Neural cell (in vitro differentiated cells): Measurements from ENCODE around the gene TUBGCP2. TPM values are rescaled to one million over a fixed set of nuclear protein-coding genes. Genes with fewer than 3 reads are reported as not detected.

Experiments
- H2AFZ ChIP-seq: fragments of 200-600, 300-800 bp; sonication (generic), shearing (Covaris generic); 2 replicates; pipeline ENCODE4 v1.6.0; 2014; ENCODE audit warnings: low read depth, mild to moderate bottlenecking, antibody characterized with exemption, low read length, moderate library complexity
- H3F3A ChIP-seq: fragments of 200-600 bp; shearing (Covaris generic); 2 replicates; pipeline ENCODE4 v1.6.1; 2016; ENCODE audit warnings: mild to moderate bottlenecking, moderate library complexity, mixed read lengths, antibody characterized with exemption, low read length; ENCODE audit not compliant: insufficient read depth, poor library complexity, severe bottlenecking
- H3K27ac ChIP-seq: fragments of 200-600, 300-800 bp; sonication (generic), shearing (Covaris generic); 2 replicates; pipeline ENCODE4 v1.5.1; 2014; ENCODE audit warnings: mild to moderate bottlenecking, low read length, moderate library complexity
- H3K27me3 ChIP-seq: fragments of 300-800, 200-600 bp; sonication (generic), shearing (Covaris generic); 2 replicates; pipeline ENCODE4 v1.6.0; 2014; ENCODE audit warnings: mild to moderate bottlenecking, low read depth, low read length, moderate library complexity; ENCODE audit not compliant: insufficient read depth
- H3K36me3 ChIP-seq: fragments of 300-800, 200-600 bp; sonication (generic), shearing (Covaris generic); 2 replicates; pipeline ENCODE4 v1.5.1; 2014; ENCODE audit warnings: mild to moderate bottlenecking, antibody characterized with exemption, low read length, moderate library complexity; ENCODE audit not compliant: insufficient read depth
- H3K4me2 ChIP-seq: fragments of 300-800, 200-600 bp; sonication (generic), shearing (Covaris generic); 2 replicates; pipeline ENCODE4 v1.6.0; 2014; ENCODE audit warnings: mild to moderate bottlenecking, low read length
- H3K4me3 ChIP-seq: fragments of 300-800, 200-600 bp; sonication (generic), shearing (Covaris generic); 2 replicates; pipeline ENCODE4 v1.5.1; 2014; ENCODE audit warnings: mild to moderate bottlenecking, low read length, moderate library complexity
- H3K79me2 ChIP-seq: fragments of 200-600 bp; shearing (Covaris generic); replicated peaks from 2 replicates; pipeline ENCODE4 v1.6.0; 2014; ENCODE audit warnings: mild to moderate bottlenecking, low read length, moderate library complexity; ENCODE audit not compliant: insufficient read depth
- H3K9ac ChIP-seq: fragments of 300-800, 200-600 bp; sonication (generic), shearing (Covaris generic); 2 replicates; pipeline ENCODE4 v1.6.1; 2016; ENCODE audit warnings: mild to moderate bottlenecking, low read length, mixed read lengths
- H3K9me2 ChIP-seq: fragments of 200-600 bp; shearing (Covaris generic); 2 replicates; pipeline ENCODE4 v1.6.1; 2016; ENCODE audit warnings: mild to moderate bottlenecking, low read length, mixed read lengths; ENCODE audit not compliant: insufficient read depth
- H3K9me3 ChIP-seq: fragments of 200-600, 300-800 bp; sonication (generic), shearing (Covaris generic); 2 replicates; pipeline ENCODE4 v1.6.1; 2016; ENCODE audit warnings: mild to moderate bottlenecking, mixed run types, low read length, moderate library complexity, mixed read lengths
- H4K20me1 ChIP-seq: fragments of 200-600 bp; shearing (Covaris generic); 2 replicates; pipeline ENCODE4 v1.6.1; 2016; ENCODE audit warnings: mild to moderate bottlenecking, mixed run types; ENCODE audit not compliant: insufficient read depth
- EP300 ChIP-seq: fragments of 450-650 bp; conservative IDR thresholded peaks from 2 replicates; pipeline ENCODE4 v1.6.1; 2014; ENCODE audit warnings: antibody characterized with exemption, mild to moderate bottlenecking, moderate library complexity; ENCODE audit not compliant: poor library complexity, severe bottlenecking
- EZH2 ChIP-seq: fragments of 200-600, 300-800 bp; shearing (Covaris generic), sonication (generic); IDR thresholded peaks from 2 replicates; pipeline ENCODE4 v1.6.1; 2014; ENCODE audit warnings: antibody characterized with exemption, low read length, borderline replicate concordance, mild to moderate bottlenecking; ENCODE audit not compliant: insufficient read depth, poor library complexity, severe bottlenecking
- MXI1 ChIP-seq: fragments of 450-650 bp; conservative IDR thresholded peaks from 2 replicates; pipeline ENCODE4 v1.6.1; 2014; ENCODE audit warnings: antibody characterized with exemption, mild to moderate bottlenecking; ENCODE audit not compliant: poor library complexity, severe bottlenecking
- POLR2AphosphoS5 ChIP-seq: IDR thresholded peaks from 2 replicates; pipeline ENCODE4 v1.6.1; 2012
- RAD21 ChIP-seq: fragments of 450-650 bp; conservative IDR thresholded peaks from 2 replicates; pipeline ENCODE4 v1.6.1; 2014; ENCODE audit warnings: antibody characterized with exemption, mild to moderate bottlenecking, moderate library complexity
- REST ChIP-seq: IDR thresholded peaks from 2 replicates; pipeline ENCODE4 v1.6.1; 2012; ENCODE audit warnings: borderline replicate concordance
- SMC3 ChIP-seq: fragments of 450-650 bp; conservative IDR thresholded peaks from 2 replicates; pipeline ENCODE4 v1.6.1; 2014; ENCODE audit warnings: antibody characterized with exemption, mild to moderate bottlenecking, moderate library complexity; ENCODE audit not compliant: poor library complexity
- TAF1 ChIP-seq: IDR thresholded peaks from 2 replicates; pipeline ENCODE4 v1.6.1; 2012; ENCODE audit warnings: low read depth
- polyA plus RNA-seq: library from polyadenylated mRNA; depleted of rRNA; stranded (reverse); fragments of >200 nt; gene quantifications from 2 replicates; pipeline ENCODE4 v1.2.3, GENCODE V29; 2014
- TF ChIP-seq, protein P1 (sequence below): fragments of 450-650 bp; IDR thresholded peaks from 2 replicates; pipeline ENCODE4 v1.5.1; 2014; ENCODE audit warnings: antibody characterized with exemption, mild to moderate bottlenecking, moderate library complexity; ENCODE audit not compliant: poor library complexity, severe bottlenecking

TUBGCP2 gene
- polyA plus RNA-seq, 1 donor from 2014 or later = 34.5 TPM

- Histone ChIP-seq H3K27ac (peak overlapping the region; percentile 78), H3K27me3 (no peaks in the 10 kb centered on the region), H3K4me2 (peak overlapping the region; percentile 95), H3K36me3 (no peaks in the 10 kb centered on the region), H3K9me2 (no peaks in the 10 kb centered on the region), H2AFZ (peak overlapping the region; percentile 27), H4K20me1 (no peaks in the 10 kb centered on the region), H3K9ac (peak overlapping the region; percentile 82), H3K79me2 (peaks cover 25% of the 10 kb centered on the region), H3K4me3 (peak overlapping the region; percentile 85), H3F3A (no peaks in the 10 kb centered on the region), H3K9me3 (no peaks in the 10 kb centered on the region)
- no peak for TF ChIP-seq EZH2
- TF ChIP-seq EP300 = peak; percentile 16
- TF ChIP-seq TAF1 = no peak
- TF ChIP-seq, protein P1, sequence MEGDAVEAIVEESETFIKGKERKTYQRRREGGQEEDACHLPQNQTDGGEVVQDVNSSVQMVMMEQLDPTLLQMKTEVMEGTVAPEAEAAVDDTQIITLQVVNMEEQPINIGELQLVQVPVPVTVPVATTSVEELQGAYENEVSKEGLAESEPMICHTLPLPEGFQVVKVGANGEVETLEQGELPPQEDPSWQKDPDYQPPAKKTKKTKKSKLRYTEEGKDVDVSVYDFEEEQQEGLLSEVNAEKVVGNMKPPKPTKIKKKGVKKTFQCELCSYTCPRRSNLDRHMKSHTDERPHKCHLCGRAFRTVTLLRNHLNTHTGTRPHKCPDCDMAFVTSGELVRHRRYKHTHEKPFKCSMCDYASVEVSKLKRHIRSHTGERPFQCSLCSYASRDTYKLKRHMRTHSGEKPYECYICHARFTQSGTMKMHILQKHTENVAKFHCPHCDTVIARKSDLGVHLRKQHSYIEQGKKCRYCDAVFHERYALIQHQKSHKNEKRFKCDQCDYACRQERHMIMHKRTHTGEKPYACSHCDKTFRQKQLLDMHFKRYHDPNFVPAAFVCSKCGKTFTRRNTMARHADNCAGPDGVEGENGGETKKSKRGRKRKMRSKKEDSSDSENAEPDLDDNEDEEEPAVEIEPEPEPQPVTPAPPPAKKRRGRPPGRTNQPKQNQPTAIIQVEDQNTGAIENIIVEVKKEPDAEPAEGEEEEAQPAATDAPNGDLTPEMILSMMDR = peak; percentile 83
- peak; percentile 85 for TF ChIP-seq MXI1
- TF ChIP-seq POLR2AphosphoS5 = no peak
- TF ChIP-seq SMC3 = peak; percentile 75
- TF ChIP-seq REST = no peak
- TF ChIP-seq RAD21 = peak; percentile 66
Measured at GRCh38 chr10:133307776-133308420, 774 bp downstream of the TUBGCP2 start.

DNA sequence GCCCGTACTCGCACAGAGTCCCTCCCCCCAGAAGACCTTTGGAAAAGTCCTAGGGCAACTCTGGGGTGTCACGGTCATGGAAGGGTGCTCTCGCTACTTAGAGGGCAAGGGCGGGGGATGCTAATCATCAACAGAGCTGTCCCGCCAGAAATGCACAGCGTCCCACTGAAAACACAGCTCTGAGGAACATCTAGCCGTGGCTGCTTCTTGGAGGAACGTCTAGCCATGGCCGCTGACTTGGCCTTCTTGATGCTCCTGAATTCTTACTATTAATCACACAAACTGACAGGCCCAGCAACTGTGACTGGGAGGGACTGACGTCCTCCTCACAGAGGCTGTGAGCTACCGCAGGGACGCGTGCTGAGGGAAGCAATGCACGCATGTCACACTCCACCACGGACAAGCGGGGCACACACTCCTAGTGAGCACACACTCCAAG is 1.7 kb downstream of the TUBGCP2 start:
- Histone ChIP-seq H3K9me3 (no peaks in the 10 kb centered on the region), H3K4me2 (no peak overlapping the region), H3F3A (no peaks in the 10 kb centered on the region), H3K9ac (peak overlapping the region; percentile 82), H3K27me3 (no peaks in the 10 kb centered on the region), H3K79me2 (peaks cover 25% of the 10 kb centered on the region), H3K4me3 (peak overlapping the region; percentile 85), H3K36me3 (no peaks in the 10 kb centered on the region), H3K9me2 (no peaks in the 10 kb centered on the region), H3K27ac (no peak overlapping the region), H2AFZ (no peak overlapping the region), H4K20me1 (no peaks in the 10 kb centered on the region)
- TF ChIP-seq MXI1 = no peak
- TF ChIP-seq SMC3 = no peak
- TF ChIP-seq EZH2 = no peak
- TF ChIP-seq, protein P1 = no peak
- TF ChIP-seq RAD21 = no peak
- TF ChIP-seq EP300 = no peak
- no peak for TF ChIP-seq POLR2AphosphoS5
- TF ChIP-seq REST = no peak
- TF ChIP-seq TAF1 = no peak
